A549 (cell line): ENCODE measurements around the gene SLC39A11. TPM values are rescaled to one million over a fixed set of nuclear protein-coding genes. Genes with fewer than 3 reads are reported as not detected.

Experiments used
- ATAC-seq, 2 experiments: fragments of 200-7000 bp in 1 of 2; fragments of >200 bp in 1 of 2; cut with Nextera tagmentation in 1 of 2; cut with Tn5 transposase in 1 of 2; 3 replicates each; pipeline versions ENCODE4 v1.8.0 to v1.9.1; 2018 to 2020; ENCODE audit warnings: mild to moderate bottlenecking in 1 of 2, moderate library complexity in 1 of 2
- CTCF ChIA-PET: fragments of 300-600 bp; sonication (Branson Sonifier 250); formaldehyde crosslinking; extraction: SDS; loops from one replicate; lab custom pipeline; 2021; ENCODE audit warnings: antibody characterized with exemption, inconsistent platforms; lab: Yijun Ruan, JAX
- POLR2A ChIA-PET: fragments of 350-600 bp; formaldehyde crosslinking; extraction: SDS; loops from one replicate; lab custom pipeline; 2021; ENCODE audit warnings: antibody characterized with exemption, inconsistent platforms; lab: Yijun Ruan, JAX
- DNase-seq, 2 experiments: peaks; one replicate each; pipeline versions ENCODE4 v3.0.0 to v3.0.0-alpha.2; 2011 to 2016; ENCODE audit warnings: low read depth in 1 of 2, low spot score in 1 of 2
- FAIRE-seq: peaks from 2 replicates; lab custom pipeline; 2011; peaks lifted over from hg19 to GRCh38; lab: Jason Lieb, UNC
- H3K27ac ChIP-seq, 2 experiments: fragments of >200 bp; sonication (Bioruptor Twin); formaldehyde crosslinking; 3 replicates each; pipeline ENCODE4 v1.5.1; 2016 to 2017
- H3K4me1 ChIP-seq: fragments of >200 bp; sonication (Bioruptor Twin); formaldehyde crosslinking; 3 replicates; pipeline ENCODE4 v1.6.1; 2016
- H3K4me2 ChIP-seq: fragments of >200 bp; sonication (Bioruptor Twin); formaldehyde crosslinking; 3 replicates; pipeline ENCODE4 v1.6.1; 2016
- H3K4me3 ChIP-seq: fragments of >200 bp; sonication (Bioruptor Twin); formaldehyde crosslinking; 3 replicates; pipeline ENCODE4 v1.5.1; 2016
- H3K9me3 ChIP-seq: fragments of >200 bp; sonication (Bioruptor Twin); formaldehyde crosslinking; 3 replicates; pipeline ENCODE4 v1.6.1; 2016
- CBX2 ChIP-seq: fragments of 200-600 bp; sonication (generic); IDR thresholded peaks from 2 replicates; pipeline ENCODE4 v1.6.1; 2016; ENCODE audit warnings: low read depth, mild to moderate bottlenecking, borderline replicate concordance
- CEBPB ChIP-seq, 2 experiments: fragments of >200 bp in 1 of 2; sonication (Bioruptor Twin) in 1 of 2; formaldehyde crosslinking in 1 of 2; IDR thresholded peaks; 2 replicates each; pipeline ENCODE4 v1.6.1; 2012 to 2016
- ESRRA ChIP-seq: fragments of 150-350 bp; IDR thresholded peaks from 2 replicates; pipeline ENCODE4 v1.6.1; 2014; ENCODE audit warnings: mild to moderate bottlenecking, low read length, borderline replicate concordance
- FOSB ChIP-seq: fragments of 250-450 bp; sonication (Bioruptor Pico); IDR thresholded peaks from 2 replicates; pipeline ENCODE4 v1.5.0; 2020; ENCODE audit warnings: mild to moderate bottlenecking, moderate library complexity
- FOXS1 ChIP-seq: fragments of 250-450 bp; sonication (Bioruptor Pico); IDR thresholded peaks from 2 replicates; pipeline ENCODE4 v1.5.0; 2020; ENCODE audit warnings: mild to moderate bottlenecking, moderate library complexity
- KDM1A ChIP-seq: fragments of 200-600 bp; sonication (generic); IDR thresholded peaks from 2 replicates; pipeline ENCODE4 v1.6.1; 2016; ENCODE audit warnings: low read depth, mild to moderate bottlenecking
- KDM5A ChIP-seq: fragments of 200-600 bp; sonication (generic); IDR thresholded peaks from 2 replicates; pipeline ENCODE4 v1.6.1; 2016; ENCODE audit warnings: antibody characterized with exemption, mild to moderate bottlenecking
- MAFK ChIP-seq: fragments of 450-650 bp; IDR thresholded peaks from 2 replicates; pipeline ENCODE4 v1.6.1; 2014; ENCODE audit not compliant: partially characterized antibody
- NFE2L2 ChIP-seq: fragments of 150-350 bp; conservative IDR thresholded peaks from 2 replicates; pipeline ENCODE4 v1.6.1; 2014; ENCODE audit warnings: low read length
- NR3C1 ChIP-seq: fragments of >200 bp; sonication (Bioruptor Twin); formaldehyde crosslinking; IDR thresholded peaks from 3 replicates; pipeline ENCODE4 v1.6.1; 2017
- RARB ChIP-seq: fragments of 250-450 bp; sonication (Bioruptor Pico); IDR thresholded peaks from 2 replicates; pipeline ENCODE4 v1.8.0; 2021; ENCODE audit warnings: mild to moderate bottlenecking, moderate library complexity
- SREBF2 ChIP-seq: fragments of 450-650 bp; IDR thresholded peaks from 2 replicates; pipeline ENCODE4 v1.6.1; 2014; ENCODE audit warnings: mild to moderate bottlenecking, moderate library complexity
- TFCP2L1 ChIP-seq: fragments of 250-450 bp; sonication (Bioruptor Pico); IDR thresholded peaks from 2 replicates; pipeline ENCODE4 v1.5.0; 2021; ENCODE audit warnings: mild to moderate bottlenecking
- TP53 ChIP-seq: fragments of 250-450 bp; sonication (Bioruptor Pico); IDR thresholded peaks from 2 replicates; pipeline ENCODE4 v1.5.0; 2021; ENCODE audit warnings: mild to moderate bottlenecking, moderate library complexity
- ZC3H11A ChIP-seq: fragments of 450-650 bp; IDR thresholded peaks from 2 replicates; pipeline ENCODE4 v1.6.1; 2014; ENCODE audit warnings: antibody characterized with exemption, mild to moderate bottlenecking
- ZSCAN20 ChIP-seq: fragments of 250-450 bp; sonication (Bioruptor Pico); IDR thresholded peaks from 2 replicates; pipeline ENCODE4 v1.8.0; 2022; ENCODE audit warnings: mild to moderate bottlenecking, moderate library complexity
- WGBS: methylation state at CpG from one replicate; pipeline ENCODE4 v1.1.6; 2017; ENCODE audit errors: missing lambda C conversion rate; 5-methylcytosine and 5-hydroxymethylcytosine counted together
- polyA plus RNA-seq, 4 experiments: library from polyadenylated mRNA; depleted of rRNA in 3 of 4; stranded (reverse); fragments of >200 nt; fragmentation: RNase III in 1 of 4; extraction: RNeasy Plus Mini Kit Qiagen cat#74134 plus additional on column Dnase treatment in 1 of 4; gene quantifications; 2 replicates in 3 of 4; 3 replicates in 1 of 4; pipeline ENCODE4 v1.2.3, GENCODE V29; 2011 to 2017
- TF ChIP-seq, protein P1 (sequence below): fragments of 450-650 bp; IDR thresholded peaks from 2 replicates; pipeline ENCODE4 v1.6.1; 2014; ENCODE audit warnings: antibody characterized with exemption
- TF ChIP-seq, protein P2 (sequence below): fragments of >200 bp; sonication (Bioruptor Twin); formaldehyde crosslinking; IDR thresholded peaks from 2 replicates; pipeline ENCODE4 v1.6.1; 2016
- TF ChIP-seq, protein P3 (sequence below): IDR thresholded peaks from 2 replicates; pipeline ENCODE4 v1.6.1; 2012
- TF ChIP-seq, protein P4 (sequence below): IDR thresholded peaks from 2 replicates; pipeline ENCODE4 v1.6.1; 2012
- TF ChIP-seq, protein P5 (sequence below): fragments of 200-600 bp; sonication (generic); IDR thresholded peaks from 2 replicates; pipeline ENCODE4 v1.6.1; 2016; ENCODE audit warnings: antibody characterized with exemption, mild to moderate bottlenecking, moderate library complexity

SLC39A11 gene
- polyA plus RNA-seq, 2 of the 4 experiments (the other 2 are of a cell fraction), result 18.4 to 25.2 TPM

DNA sequence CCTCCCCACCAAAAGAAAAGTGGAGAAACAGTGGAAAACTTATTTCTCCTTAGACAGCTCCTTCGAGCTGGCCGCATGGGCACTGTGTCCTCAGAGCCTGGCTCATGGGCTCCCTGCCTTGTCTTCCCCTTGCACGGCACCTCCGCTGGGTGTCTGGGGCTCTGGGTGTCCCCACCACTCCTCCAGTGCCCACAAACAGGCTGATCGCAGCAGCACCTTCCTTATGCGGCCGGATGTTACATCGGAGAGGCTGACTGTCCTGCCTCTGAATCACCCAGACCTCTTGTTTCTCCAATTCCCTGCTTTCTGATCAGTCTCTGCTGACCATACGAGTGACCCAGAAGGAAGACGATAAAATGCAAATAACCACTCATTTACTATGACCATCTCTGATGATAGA, 121.7 kb downstream of the SLC39A11 start:
- POLR2A ChIA-PET, result no interaction called here
- no peak overlapping the region for H3K4me2 ChIP-seq
- no peak for TF ChIP-seq NFE2L2
- TF ChIP-seq SREBF2, result no peak
- no peak for TF ChIP-seq CBX2
- no peak for TF ChIP-seq TP53 (CRISPR knock-in tag)
- TF ChIP-seq RARB, result no peak
- TF ChIP-seq NR3C1, result no peak
- TF ChIP-seq, protein P1, sequence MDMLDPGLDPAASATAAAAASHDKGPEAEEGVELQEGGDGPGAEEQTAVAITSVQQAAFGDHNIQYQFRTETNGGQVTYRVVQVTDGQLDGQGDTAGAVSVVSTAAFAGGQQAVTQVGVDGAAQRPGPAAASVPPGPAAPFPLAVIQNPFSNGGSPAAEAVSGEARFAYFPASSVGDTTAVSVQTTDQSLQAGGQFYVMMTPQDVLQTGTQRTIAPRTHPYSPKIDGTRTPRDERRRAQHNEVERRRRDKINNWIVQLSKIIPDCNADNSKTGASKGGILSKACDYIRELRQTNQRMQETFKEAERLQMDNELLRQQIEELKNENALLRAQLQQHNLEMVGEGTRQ, result no peak
- no peak for TF ChIP-seq KDM1A
- no peak for TF ChIP-seq CEBPB (IDR thresholded peaks at IDR 0.05)
- TF ChIP-seq, protein P2, sequence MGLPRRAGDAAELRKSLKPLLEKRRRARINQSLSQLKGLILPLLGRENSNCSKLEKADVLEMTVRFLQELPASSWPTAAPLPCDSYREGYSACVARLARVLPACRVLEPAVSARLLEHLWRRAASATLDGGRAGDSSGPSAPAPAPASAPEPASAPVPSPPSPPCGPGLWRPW, result no peak
- TF ChIP-seq FOSB (CRISPR knock-in tag), result no peak
- TF ChIP-seq, protein P3, sequence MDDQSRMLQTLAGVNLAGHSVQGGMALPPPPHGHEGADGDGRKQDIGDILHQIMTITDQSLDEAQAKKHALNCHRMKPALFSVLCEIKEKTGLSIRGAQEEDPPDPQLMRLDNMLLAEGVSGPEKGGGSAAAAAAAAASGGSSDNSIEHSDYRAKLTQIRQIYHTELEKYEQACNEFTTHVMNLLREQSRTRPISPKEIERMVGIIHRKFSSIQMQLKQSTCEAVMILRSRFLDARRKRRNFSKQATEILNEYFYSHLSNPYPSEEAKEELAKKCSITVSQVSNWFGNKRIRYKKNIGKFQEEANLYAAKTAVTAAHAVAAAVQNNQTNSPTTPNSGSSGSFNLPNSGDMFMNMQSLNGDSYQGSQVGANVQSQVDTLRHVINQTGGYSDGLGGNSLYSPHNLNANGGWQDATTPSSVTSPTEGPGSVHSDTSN, result no peak
- no peak for TF ChIP-seq ESRRA
- TF ChIP-seq, all 56 proteins: peak for 0
- no peak for DNase-seq
- Histone ChIP-seq H3K27ac (no peak overlapping the region), H3K4me3 (no peak overlapping the region), H3K9me3 (peaks cover 4% of the 10 kb centered on the region; the same call in 1 of the 3 replicates), H3K4me1 (peaks cover 14% of the 10 kb centered on the region)
- WGBS, result 92% methylated on average over 10 of the region's 10 CpGs
- no peak for FAIRE-seq
- ATAC-seq, result no peak
- CTCF ChIA-PET, result interaction anchor here (1.0 to 1.6 kb wide), 3 partner anchors 13 to 186 kb away, joined by 3 to 6 read pairs (median 3); no protein-coding TSS in a partner anchor

DNA sequence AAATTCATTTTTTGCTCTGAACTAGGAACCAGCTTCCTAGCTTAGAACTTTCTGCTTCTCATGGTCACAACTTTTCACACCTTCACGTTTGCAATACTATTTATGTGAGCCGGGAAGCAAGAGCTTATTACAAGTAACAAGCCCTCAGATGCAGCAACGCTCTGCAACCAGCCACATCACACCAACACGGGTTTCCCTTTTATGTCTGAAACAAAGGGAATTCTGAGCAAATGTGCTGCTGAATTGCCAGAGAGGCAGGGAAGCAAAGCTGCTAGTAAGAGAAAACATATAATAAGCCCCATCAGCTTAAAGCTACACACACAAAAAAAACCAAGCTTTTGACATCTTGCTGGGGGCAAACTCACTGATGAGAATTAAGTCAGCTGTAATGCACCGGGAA, 122.2 kb downstream of the SLC39A11 start:
- no peak overlapping the region for H3K4me2 ChIP-seq
- ATAC-seq, result no peak

More for the DNA sequence above, 122.2 kb downstream of the SLC39A11 start:
- CTCF ChIA-PET, result interaction anchor here (1.0 to 1.1 kb wide), 2 partner anchors 14 to 63 kb away, joined by 3 read pairs; no protein-coding TSS in a partner anchor
- DNase-seq (no peak), FAIRE-seq (no peak)
- H3K27ac ChIP-seq, result no peak overlapping the region
- peaks cover under 1% of the 10 kb centered on the region; the same call in 1 of the 3 replicates for H3K9me3 ChIP-seq
- WGBS, result 72% methylated on average over 5 of the region's 5 CpGs
- POLR2A ChIA-PET, result no interaction called here
- H3K4me3 ChIP-seq, result no peak overlapping the region
- peaks cover 13% of the 10 kb centered on the region for H3K4me1 ChIP-seq
- TF ChIP-seq TFCP2L1 (CRISPR knock-in tag) (no peak), FOXS1 (CRISPR knock-in tag) (no peak), KDM1A (no peak), SREBF2 (no peak), NFE2L2 (no peak), ZSCAN20 (CRISPR knock-in tag) (no peak), MAFK (no peak), KDM5A (no peak), ZC3H11A (no peak)
- TF ChIP-seq, protein P4, sequence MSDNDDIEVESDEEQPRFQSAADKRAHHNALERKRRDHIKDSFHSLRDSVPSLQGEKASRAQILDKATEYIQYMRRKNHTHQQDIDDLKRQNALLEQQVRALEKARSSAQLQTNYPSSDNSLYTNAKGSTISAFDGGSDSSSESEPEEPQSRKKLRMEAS, result no peak
- TF ChIP-seq, protein P1, result no peak
- TF ChIP-seq, protein P5, sequence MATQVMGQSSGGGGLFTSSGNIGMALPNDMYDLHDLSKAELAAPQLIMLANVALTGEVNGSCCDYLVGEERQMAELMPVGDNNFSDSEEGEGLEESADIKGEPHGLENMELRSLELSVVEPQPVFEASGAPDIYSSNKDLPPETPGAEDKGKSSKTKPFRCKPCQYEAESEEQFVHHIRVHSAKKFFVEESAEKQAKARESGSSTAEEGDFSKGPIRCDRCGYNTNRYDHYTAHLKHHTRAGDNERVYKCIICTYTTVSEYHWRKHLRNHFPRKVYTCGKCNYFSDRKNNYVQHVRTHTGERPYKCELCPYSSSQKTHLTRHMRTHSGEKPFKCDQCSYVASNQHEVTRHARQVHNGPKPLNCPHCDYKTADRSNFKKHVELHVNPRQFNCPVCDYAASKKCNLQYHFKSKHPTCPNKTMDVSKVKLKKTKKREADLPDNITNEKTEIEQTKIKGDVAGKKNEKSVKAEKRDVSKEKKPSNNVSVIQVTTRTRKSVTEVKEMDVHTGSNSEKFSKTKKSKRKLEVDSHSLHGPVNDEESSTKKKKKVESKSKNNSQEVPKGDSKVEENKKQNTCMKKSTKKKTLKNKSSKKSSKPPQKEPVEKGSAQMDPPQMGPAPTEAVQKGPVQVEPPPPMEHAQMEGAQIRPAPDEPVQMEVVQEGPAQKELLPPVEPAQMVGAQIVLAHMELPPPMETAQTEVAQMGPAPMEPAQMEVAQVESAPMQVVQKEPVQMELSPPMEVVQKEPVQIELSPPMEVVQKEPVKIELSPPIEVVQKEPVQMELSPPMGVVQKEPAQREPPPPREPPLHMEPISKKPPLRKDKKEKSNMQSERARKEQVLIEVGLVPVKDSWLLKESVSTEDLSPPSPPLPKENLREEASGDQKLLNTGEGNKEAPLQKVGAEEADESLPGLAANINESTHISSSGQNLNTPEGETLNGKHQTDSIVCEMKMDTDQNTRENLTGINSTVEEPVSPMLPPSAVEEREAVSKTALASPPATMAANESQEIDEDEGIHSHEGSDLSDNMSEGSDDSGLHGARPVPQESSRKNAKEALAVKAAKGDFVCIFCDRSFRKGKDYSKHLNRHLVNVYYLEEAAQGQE, result no peak
